HCT116 (cell line): ENCODE data around the gene RHEX. TPM values are rescaled to one million over a fixed set of nuclear protein-coding genes. Genes with fewer than 3 reads are reported as not detected.

Source experiments
- ATAC-seq: fragments of 200-7000 bp; cut with Tn5 transposase; 2 replicates; pipeline ENCODE4 v1.9.1; 2020; ENCODE audit warnings: mild to moderate bottlenecking, moderate library complexity
- BruUV-seq: library from RNA; stranded (reverse); fragments of 400-500 nt; replicated peaks from 2 replicates; lab custom pipeline; 2021; lab: Mats Ljungman, UMichigan
- CTCF ChIA-PET: fragments of 300-600 bp; sonication (Branson Sonifier 250); formaldehyde crosslinking; loops from one replicate; lab custom pipeline; 2021; ENCODE audit warnings: antibody characterized with exemption; lab: Charles Lee
- POLR2A ChIA-PET: fragments of 300-600, 350-600 bp; sonication (Branson Sonifier 250); formaldehyde crosslinking; loops from one replicate; lab custom pipeline; 2021; ENCODE audit warnings: antibody characterized with exemption; lab: Charles Lee
- RAD21 ChIA-PET, 2 experiments: fragments of 300-600 bp; sonication (Branson Sonifier 250); formaldehyde crosslinking; loops; one replicate each; lab custom pipeline; 2023; ENCODE audit warnings: low total read pairs in 2 of 2; ENCODE audit not compliant: uncharacterized antibody in 2 of 2, unreplicated experiment in 2 of 2, low non-redundant PET in 1 of 2; lab: Charles Lee
- DNase-seq: peaks from one replicate; pipeline ENCODE4 v3.0.0-alpha.2; 2010; ENCODE audit warnings: low read depth, low spot score
- H2AFZ ChIP-seq: fragments of 200-600 bp; shearing (Covaris generic), sonication (generic); 2 replicates; pipeline ENCODE4 v1.6.1; 2017; ENCODE audit warnings: low read depth, mixed run types, mixed read lengths, antibody characterized with exemption, low read length; ENCODE audit not compliant: poor library complexity, severe bottlenecking
- H3K27ac ChIP-seq: 2 replicates; pipeline ENCODE4 v1.5.1; 2012; ENCODE audit warnings: low read depth, low read length
- H3K27me3 ChIP-seq: fragments of 200-600 bp; sonication (generic); 2 replicates; pipeline ENCODE4 v1.6.1; 2016; ENCODE audit warnings: mixed run types, low read length, mixed read lengths; ENCODE audit not compliant: insufficient read depth
- H3K36me3 ChIP-seq, 2 experiments: fragments of 200-500 bp in 1 of 2; fragments of 200-600 bp in 1 of 2; sonication (Bioruptor generic) in 1 of 2; sonication (generic) in 1 of 2; 2 replicates each; pipeline versions ENCODE4 v1.5.1 to v1.6.1; 2014 to 2016; ENCODE audit warnings: low read length in 2 of 2, inconsistent platforms in 1 of 2, mixed read lengths in 1 of 2, mixed run types in 1 of 2; ENCODE audit not compliant: insufficient read depth in 2 of 2, control insufficient read depth in 1 of 2
- H3K4me1 ChIP-seq, 2 experiments: fragments of 200-600 bp in 1 of 2; sonication (generic) in 1 of 2; 2 replicates each; pipeline versions ENCODE4 v1.5.1 to v1.6.1; 2012 to 2017; ENCODE audit warnings: low read length in 2 of 2, inconsistent platforms in 1 of 2, mild to moderate bottlenecking in 1 of 2, mixed read lengths in 1 of 2, mixed run types in 1 of 2, moderate library complexity in 1 of 2; ENCODE audit not compliant: insufficient read depth in 2 of 2, control insufficient read depth in 1 of 2
- H3K4me2 ChIP-seq: fragments of 200-600 bp; sonication (generic); 2 replicates; pipeline ENCODE4 v1.6.1; 2017; ENCODE audit warnings: mixed run types, low read length, mixed read lengths
- H3K4me3 ChIP-seq, 2 experiments: fragments of 200-600 bp in 1 of 2; sonication (generic) in 1 of 2; replicated peaks in 1 of 2; 2 replicates each; pipeline ENCODE4 v1.5.1; 2011 to 2016; ENCODE audit warnings: low read length in 2 of 2, control low read depth in 1 of 2, low read depth in 1 of 2, mild to moderate bottlenecking in 1 of 2, mixed read lengths in 1 of 2, mixed run types in 1 of 2
- H3K79me2 ChIP-seq: fragments of 200-600 bp; sonication (generic); 2 replicates; pipeline ENCODE4 v1.6.1; 2017; ENCODE audit warnings: mild to moderate bottlenecking, mixed run types, low read length, moderate library complexity, mixed read lengths; ENCODE audit not compliant: insufficient read depth
- H3K9ac ChIP-seq: fragments of 200-600 bp; sonication (generic); 2 replicates; pipeline ENCODE4 v1.6.1; 2016; ENCODE audit warnings: low read length, mixed read lengths
- H3K9me2 ChIP-seq: fragments of 200-600 bp; sonication (generic), shearing (Covaris generic); 2 replicates; pipeline ENCODE4 v1.6.1; 2017; ENCODE audit warnings: mixed run types, mild to moderate bottlenecking, moderate library complexity; ENCODE audit not compliant: insufficient read depth
- H3K9me3 ChIP-seq, 2 experiments: fragments of 200-500 bp in 1 of 2; fragments of 200-600 bp in 1 of 2; sonication (Bioruptor generic) in 1 of 2; sonication (generic) in 1 of 2; 2 replicates each; pipeline ENCODE4 v1.6.1; 2014 to 2017; ENCODE audit warnings: low read length in 2 of 2, mixed read lengths in 2 of 2, inconsistent platforms in 1 of 2, low read depth in 1 of 2, mild to moderate bottlenecking in 1 of 2, mixed run types in 1 of 2, moderate library complexity in 1 of 2; ENCODE audit not compliant: control insufficient read depth in 1 of 2, insufficient read depth in 1 of 2
- H4K20me1 ChIP-seq: fragments of 200-600 bp; sonication (generic), shearing (Covaris generic); 2 replicates; pipeline ENCODE4 v1.6.1; 2017; ENCODE audit warnings: mixed run types, mild to moderate bottlenecking, moderate library complexity; ENCODE audit not compliant: insufficient read depth
- ATF3 ChIP-seq: IDR thresholded peaks from 2 replicates; pipeline ENCODE4 v1.6.1; 2012
- CEBPB ChIP-seq: IDR thresholded peaks from 2 replicates; pipeline ENCODE4 v1.6.1; 2012; ENCODE audit warnings: low read depth
- EGR1 ChIP-seq: IDR thresholded peaks from 2 replicates; pipeline ENCODE4 v1.6.1; 2012; ENCODE audit warnings: low read depth
- POLR2AphosphoS5 ChIP-seq: IDR thresholded peaks from 2 replicates; pipeline ENCODE4 v1.6.1; 2011; ENCODE audit warnings: mild to moderate bottlenecking, low read depth, low read length, moderate library complexity
- SRF ChIP-seq: IDR thresholded peaks from 2 replicates; pipeline ENCODE4 v1.6.1; 2012; ENCODE audit warnings: low read depth
- TCF7L2 ChIP-seq: IDR thresholded peaks from 2 replicates; pipeline ENCODE4 v1.7.0; 2011; ENCODE audit warnings: borderline replicate concordance, inconsistent platforms; ENCODE audit not compliant: insufficient read depth, insufficient read length; ENCODE audit errors: extremely low read depth
- YY1 ChIP-seq: IDR thresholded peaks from 2 replicates; pipeline ENCODE4 v1.6.1; 2011; ENCODE audit warnings: low read length, low read depth, moderate library complexity, mild to moderate bottlenecking; ENCODE audit not compliant: insufficient replicate concordance; ENCODE audit errors: extremely low read depth
- intact Hi-C: fragments of 100-400 bp; cut with micrococcal nuclease; formaldehyde crosslinking; loops from 2 replicates; pipeline ENCODE4 v1.10.0; 2022
- total RNA-seq: library from RNA; stranded (reverse); gene quantifications from one replicate; pipeline ENCODE4 v1.2.1, GENCODE V29; 2021; ENCODE audit not compliant: unreplicated experiment
- TF ChIP-seq, protein P1 (sequence below), 3 experiments: fragments of 200-600 bp in 1 of 3; sonication (generic) in 1 of 3; IDR thresholded peaks in 2 of 3; conservative IDR thresholded peaks in 1 of 3; 2 replicates each; pipeline ENCODE4 v1.5.1; 2012 to 2017; ENCODE audit warnings: low read depth in 2 of 3, low read length in 2 of 3, antibody characterized with exemption in 1 of 3, borderline replicate concordance in 1 of 3, control low read depth in 1 of 3, mild to moderate bottlenecking in 1 of 3, mixed read lengths in 1 of 3, mixed run types in 1 of 3, moderate library complexity in 1 of 3; ENCODE audit not compliant: insufficient read depth in 1 of 3

The RHEX gene
- total RNA-seq, 1 experiment from 2014 or later = not detected

DNA sequence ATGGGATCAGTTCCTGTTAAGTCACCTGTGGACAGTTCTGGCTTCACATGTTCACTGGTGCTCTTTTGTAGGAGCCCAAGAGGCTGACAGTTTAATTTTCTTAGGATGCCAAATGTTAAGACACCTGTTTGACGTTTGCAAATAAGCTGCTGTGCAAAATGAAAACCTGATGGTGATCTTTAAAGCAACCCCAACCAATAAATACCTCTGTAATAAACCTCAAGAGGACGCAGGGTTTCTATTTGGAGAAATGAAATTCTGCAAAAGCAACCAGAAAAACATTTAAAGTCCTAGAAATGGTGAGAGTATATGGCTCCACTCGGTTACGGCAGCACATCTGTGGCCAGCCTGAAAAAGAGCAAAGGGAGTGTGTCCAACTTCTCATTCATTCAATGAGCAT lies 5.7 kb upstream of the RHEX start:
- H3K36me3 ChIP-seq = no peaks in the 10 kb centered on the region
- no peak overlapping the region for H2AFZ ChIP-seq
- POLR2A ChIA-PET = interaction anchor here (1.5 kb wide), 1 partner anchor 10 kb away, joined by 4 read pairs; no protein-coding TSS in a partner anchor
- intact Hi-C loops = no loop called here
- H3K27me3 ChIP-seq = no peaks in the 10 kb centered on the region
- CTCF ChIA-PET = interaction anchor here (1.8 kb wide), 1 partner anchor 17 kb away, joined by 4 read pairs; no protein-coding TSS in a partner anchor
- no peaks in the 10 kb centered on the region for H3K9me3 ChIP-seq
- H3K9ac ChIP-seq = no peak overlapping the region
- TF ChIP-seq YY1 (no peak), SRF (no peak), POLR2AphosphoS5 (no peak), TCF7L2 (no peak), ATF3 (no peak), CEBPB (no peak), EGR1 (no peak)
- TF ChIP-seq, protein P1, sequence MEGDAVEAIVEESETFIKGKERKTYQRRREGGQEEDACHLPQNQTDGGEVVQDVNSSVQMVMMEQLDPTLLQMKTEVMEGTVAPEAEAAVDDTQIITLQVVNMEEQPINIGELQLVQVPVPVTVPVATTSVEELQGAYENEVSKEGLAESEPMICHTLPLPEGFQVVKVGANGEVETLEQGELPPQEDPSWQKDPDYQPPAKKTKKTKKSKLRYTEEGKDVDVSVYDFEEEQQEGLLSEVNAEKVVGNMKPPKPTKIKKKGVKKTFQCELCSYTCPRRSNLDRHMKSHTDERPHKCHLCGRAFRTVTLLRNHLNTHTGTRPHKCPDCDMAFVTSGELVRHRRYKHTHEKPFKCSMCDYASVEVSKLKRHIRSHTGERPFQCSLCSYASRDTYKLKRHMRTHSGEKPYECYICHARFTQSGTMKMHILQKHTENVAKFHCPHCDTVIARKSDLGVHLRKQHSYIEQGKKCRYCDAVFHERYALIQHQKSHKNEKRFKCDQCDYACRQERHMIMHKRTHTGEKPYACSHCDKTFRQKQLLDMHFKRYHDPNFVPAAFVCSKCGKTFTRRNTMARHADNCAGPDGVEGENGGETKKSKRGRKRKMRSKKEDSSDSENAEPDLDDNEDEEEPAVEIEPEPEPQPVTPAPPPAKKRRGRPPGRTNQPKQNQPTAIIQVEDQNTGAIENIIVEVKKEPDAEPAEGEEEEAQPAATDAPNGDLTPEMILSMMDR (IDR thresholded peaks at IDR 0.05 in 2 of 3, conservative IDR thresholded peaks at IDR 0.05 in 1 of 3; ENCODE audit: borderline replicate concordance in 1 of 3, insufficient read depth in 1 of 3, low read depth in 2 of 3, low read length in 2 of 3) = no peak
- TF ChIP-seq, all 23 proteins: peak for 0
- no peaks in the 10 kb centered on the region for H3K4me1 ChIP-seq
- H3K79me2 ChIP-seq = no peaks in the 10 kb centered on the region
- no peak overlapping the region for H3K4me2 ChIP-seq
- no TSS peak for BruUV-seq
- no peak for DNase-seq
- no peak overlapping the region for H3K4me3 ChIP-seq
- ATAC-seq = no peak
- H3K9me2 ChIP-seq = no peaks in the 10 kb centered on the region
- no peaks in the 10 kb centered on the region for H4K20me1 ChIP-seq
- RAD21 ChIA-PET = no interaction called here
- H3K27ac ChIP-seq = no peak overlapping the region
